ENCODE measurements around the gene PARP2.

DNA sequence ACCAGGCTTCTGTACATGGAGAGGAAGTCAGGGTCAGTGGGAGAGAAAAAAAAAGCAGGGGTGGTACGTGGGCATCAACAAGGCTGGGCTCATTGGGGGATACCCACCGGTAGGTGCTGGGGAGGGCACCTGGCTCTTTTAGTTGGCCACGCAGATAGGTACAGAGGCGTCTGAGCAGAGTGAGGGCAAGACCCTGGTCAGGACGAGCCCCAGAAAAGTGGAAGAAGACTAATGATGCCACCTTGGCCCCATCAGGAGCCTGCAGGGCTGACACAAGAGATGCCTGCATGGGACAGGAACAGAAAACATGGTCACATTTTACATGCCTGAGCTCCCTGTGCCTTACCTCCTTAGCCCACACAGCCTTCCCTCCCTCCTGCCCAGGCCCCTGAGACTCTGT is 40.2 kb downstream of the PARP2 start:
- TF ChIP-seq CTCF (IDR thresholded peaks at IDR 0.05) (no peak), POLR2AphosphoS5 (IDR thresholded peaks at IDR 0.05) (no peak), POLR2A (IDR thresholded peaks at IDR 0.05) (no peak)

Data from prostate gland (tissue), 2 donors.